ENCODE measurements around the gene NPRL2. TPM values are rescaled to one million over a fixed set of nuclear protein-coding genes. Genes with fewer than 3 reads are reported as not detected.

Gene NPRL2
- total RNA-seq, 1 donor from 2014 or later: 18.0 TPM

DNA sequence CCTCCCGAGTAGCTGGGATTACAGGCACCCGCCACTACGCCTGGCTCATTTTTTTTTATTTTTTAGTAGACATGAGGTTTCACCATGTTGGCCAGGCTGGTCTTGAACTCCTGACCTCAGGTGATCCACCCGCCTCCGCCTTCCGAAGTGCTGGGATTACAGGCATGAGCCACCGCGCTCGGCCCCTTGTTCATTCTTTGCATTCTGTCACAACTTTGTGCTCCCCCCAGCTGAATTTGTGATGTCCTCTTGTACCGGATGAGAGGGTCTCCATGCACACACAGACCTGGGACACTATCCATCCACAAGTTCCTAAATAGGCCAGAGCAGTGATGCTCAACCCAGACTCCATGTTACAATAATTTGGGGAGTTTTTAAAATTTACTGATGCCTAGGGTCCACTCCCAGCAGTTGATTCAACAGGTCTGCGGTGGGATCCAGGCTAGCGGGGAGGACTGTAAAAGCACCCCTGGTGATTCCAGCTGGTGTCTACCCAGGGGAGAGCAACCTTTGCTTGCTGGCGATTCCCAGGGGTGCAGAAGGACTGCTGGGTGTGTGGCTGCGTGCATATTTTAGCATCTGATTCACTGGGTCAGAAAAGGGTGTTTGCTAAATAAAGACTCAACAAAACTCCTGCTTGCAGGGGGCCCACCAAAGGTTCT lies 11.0 kb downstream of the NPRL2 start:
- Histone ChIP-seq H3K27me3 (ENCODE audit: control insufficient read depth, insufficient read depth, low read length) (peaks cover 11% of the 10 kb centered on the region), H3K4me3 (ENCODE audit: low read depth, low read length) (no peak overlapping the region), H3K36me3 (ENCODE audit: control insufficient read depth, insufficient read depth, low read length) (no peaks in the 10 kb centered on the region)
- TF ChIP-seq, protein P1, sequence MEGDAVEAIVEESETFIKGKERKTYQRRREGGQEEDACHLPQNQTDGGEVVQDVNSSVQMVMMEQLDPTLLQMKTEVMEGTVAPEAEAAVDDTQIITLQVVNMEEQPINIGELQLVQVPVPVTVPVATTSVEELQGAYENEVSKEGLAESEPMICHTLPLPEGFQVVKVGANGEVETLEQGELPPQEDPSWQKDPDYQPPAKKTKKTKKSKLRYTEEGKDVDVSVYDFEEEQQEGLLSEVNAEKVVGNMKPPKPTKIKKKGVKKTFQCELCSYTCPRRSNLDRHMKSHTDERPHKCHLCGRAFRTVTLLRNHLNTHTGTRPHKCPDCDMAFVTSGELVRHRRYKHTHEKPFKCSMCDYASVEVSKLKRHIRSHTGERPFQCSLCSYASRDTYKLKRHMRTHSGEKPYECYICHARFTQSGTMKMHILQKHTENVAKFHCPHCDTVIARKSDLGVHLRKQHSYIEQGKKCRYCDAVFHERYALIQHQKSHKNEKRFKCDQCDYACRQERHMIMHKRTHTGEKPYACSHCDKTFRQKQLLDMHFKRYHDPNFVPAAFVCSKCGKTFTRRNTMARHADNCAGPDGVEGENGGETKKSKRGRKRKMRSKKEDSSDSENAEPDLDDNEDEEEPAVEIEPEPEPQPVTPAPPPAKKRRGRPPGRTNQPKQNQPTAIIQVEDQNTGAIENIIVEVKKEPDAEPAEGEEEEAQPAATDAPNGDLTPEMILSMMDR (IDR thresholded peaks at IDR 0.05; ENCODE audit: insufficient read depth, low read length, poor library complexity, severe bottlenecking): no peak
- no peak for DNase-seq (ENCODE audit: low read depth)

DNA sequence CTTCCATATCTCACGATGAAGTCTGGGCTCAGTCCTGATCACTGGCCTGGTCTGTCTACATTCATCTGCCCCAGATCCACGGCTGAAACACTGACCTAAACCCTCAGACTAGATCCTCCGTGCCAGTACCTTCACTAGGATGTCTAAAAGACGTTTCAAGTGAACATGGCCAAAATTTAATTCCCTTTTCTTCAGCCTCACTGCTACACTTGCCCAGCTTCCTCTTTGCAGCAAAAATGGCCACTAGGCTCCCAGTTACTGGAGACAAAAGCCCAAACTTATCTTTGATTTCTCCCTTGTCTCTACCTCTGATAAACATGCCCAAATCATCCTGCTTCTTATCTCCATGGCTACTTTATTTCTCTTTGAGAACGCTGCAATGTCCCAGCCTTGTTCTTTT lies 11.6 kb downstream of the NPRL2 start:
- Histone ChIP-seq H3K27me3 (ENCODE audit: control insufficient read depth, insufficient read depth, low read length) (peaks cover 11% of the 10 kb centered on the region), H3K36me3 (ENCODE audit: control insufficient read depth, insufficient read depth, low read length) (no peaks in the 10 kb centered on the region), H3K4me3 (ENCODE audit: low read depth, low read length) (no peak overlapping the region)
- no peak for DNase-seq (ENCODE audit: low read depth)
- TF ChIP-seq, protein P1 (IDR thresholded peaks at IDR 0.05; ENCODE audit: insufficient read depth, low read length, poor library complexity, severe bottlenecking): no peak

DNA sequence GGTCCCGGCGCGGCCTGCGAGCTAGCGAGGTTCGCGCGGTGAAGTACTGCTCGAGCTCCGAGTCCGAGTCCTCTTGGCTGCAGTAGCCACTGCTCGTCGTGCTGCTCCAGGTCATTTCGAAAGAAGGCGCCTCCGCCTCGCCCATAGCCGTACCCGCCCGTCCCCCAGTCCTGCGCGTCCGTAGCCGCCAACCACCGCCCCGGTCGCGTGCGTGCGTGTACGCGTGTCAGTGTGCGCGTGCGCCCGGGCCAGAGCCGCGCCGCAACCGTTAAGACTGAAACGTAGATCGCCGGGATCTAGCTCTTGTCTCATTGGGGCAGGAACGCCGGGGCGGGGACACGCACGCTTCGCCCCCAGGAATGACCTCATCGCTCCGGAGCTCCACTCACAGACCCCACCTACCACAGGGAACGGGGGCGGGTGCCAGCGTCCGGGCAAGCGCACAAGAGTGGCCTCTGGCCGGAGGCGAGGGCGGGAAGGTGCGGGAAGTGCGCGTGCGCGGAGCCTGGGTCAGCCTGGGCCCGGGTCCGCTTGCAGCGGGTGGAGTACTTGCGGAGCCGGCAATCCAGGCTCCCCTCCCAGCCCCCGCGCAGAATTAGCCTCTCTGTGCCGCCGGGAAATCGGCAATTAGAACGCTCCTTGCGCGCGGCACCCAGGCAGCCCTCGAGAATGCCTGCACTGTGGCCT lies 13.3 kb downstream of the NPRL2 start:
- H3K4me3 ChIP-seq (ENCODE audit: low read depth, low read length): peak overlapping the region; percentile 74
- H3K27me3 ChIP-seq (ENCODE audit: control insufficient read depth, insufficient read depth, low read length): peaks cover 11% of the 10 kb centered on the region
- TF ChIP-seq, protein P1 (IDR thresholded peaks at IDR 0.05; ENCODE audit: insufficient read depth, low read length, poor library complexity, severe bottlenecking): no peak
- DNase-seq (ENCODE audit: low read depth): peak; percentile 95
- H3K36me3 ChIP-seq (ENCODE audit: control insufficient read depth, insufficient read depth, low read length): no peaks in the 10 kb centered on the region

DNA sequence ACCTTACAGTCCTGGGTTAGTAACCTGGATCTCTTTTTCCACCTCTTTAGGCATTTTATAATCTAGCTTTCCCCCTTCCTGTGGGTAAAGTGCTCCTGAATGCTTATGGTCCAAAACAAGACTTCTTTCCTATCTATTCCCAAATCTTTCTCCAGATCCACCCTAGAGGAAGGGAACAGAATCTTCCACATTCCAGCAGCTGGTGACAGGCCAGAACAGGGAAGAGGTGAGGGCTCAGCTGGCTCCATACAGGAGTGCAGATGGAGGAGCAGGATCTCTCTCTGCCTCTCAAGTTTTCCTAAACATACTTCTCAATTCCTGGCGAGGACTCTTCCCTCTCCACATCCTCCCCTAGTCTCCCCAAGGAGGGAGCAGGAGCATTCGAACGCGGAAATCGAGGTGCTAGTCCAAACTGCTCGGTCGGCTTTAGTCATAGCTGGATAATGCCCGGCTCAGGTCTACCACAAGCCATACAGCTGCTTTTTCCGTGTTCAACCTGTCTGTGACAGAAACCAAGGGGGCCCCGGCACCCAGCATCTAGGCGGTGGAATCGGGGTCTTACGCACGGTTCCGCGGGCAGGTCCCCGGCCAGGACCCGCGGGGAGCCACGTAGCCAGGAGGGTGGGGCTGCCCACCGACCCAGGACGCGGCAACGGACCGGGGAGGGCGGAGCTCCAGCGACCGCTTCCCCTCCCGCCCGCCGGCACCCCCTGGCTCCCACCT lies 14.0 kb downstream of the NPRL2 start:
- no peak for DNase-seq (ENCODE audit: low read depth)
- Histone ChIP-seq H3K4me3 (ENCODE audit: low read depth, low read length) (peak overlapping the region; percentile 74), H3K36me3 (ENCODE audit: control insufficient read depth, insufficient read depth, low read length) (no peaks in the 10 kb centered on the region)

DNA sequence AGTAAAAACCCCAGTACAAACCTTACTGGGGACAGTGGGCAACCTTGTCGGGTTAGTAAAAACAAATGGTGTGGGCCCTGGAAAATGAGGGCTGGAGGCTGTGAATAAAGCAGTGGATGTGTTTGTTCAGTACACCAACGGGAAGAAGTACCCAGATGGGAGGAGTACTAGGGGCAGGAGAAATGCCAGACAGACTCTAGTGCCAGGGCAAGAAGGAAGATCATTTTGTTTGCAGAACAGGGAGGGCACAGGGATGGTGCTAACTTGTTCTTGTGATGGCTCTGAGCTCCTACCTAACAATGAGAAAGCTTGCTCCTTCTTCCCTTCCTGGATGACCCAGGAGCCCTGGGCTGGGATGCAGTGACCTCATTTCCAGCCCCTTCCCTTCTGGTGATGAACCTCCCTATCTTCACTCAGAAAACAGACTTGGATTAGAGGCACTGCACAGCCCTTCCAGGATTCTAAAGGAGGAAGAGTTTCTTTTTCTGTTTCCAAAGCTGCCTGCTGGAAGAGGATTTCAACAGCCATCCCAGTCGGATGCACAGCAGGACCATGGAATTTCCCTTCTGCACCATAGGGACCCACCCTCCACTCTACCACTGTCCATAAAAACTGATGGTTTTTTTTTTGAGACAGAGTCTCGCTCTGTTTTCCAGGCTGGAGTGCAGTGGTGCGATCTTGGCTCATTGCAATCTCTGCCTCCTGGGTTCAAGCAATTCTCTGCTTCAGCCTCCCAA lies 16.1 kb downstream of the NPRL2 start:
- Histone ChIP-seq H3K36me3 (ENCODE audit: control insufficient read depth, insufficient read depth, low read length) (peaks cover 1% of the 10 kb centered on the region), H3K4me3 (ENCODE audit: low read depth, low read length) (no peak overlapping the region)
- TF ChIP-seq, protein P1 (IDR thresholded peaks at IDR 0.05; ENCODE audit: insufficient read depth, low read length, poor library complexity, severe bottlenecking): no peak

More for the DNA sequence above, 14.0 kb downstream of the NPRL2 start:
- peaks cover 11% of the 10 kb centered on the region for H3K27me3 ChIP-seq (ENCODE audit: control insufficient read depth, insufficient read depth, low read length)
- TF ChIP-seq, protein P1 (IDR thresholded peaks at IDR 0.05; ENCODE audit: insufficient read depth, low read length, poor library complexity, severe bottlenecking): no peak

More for the DNA sequence above, 16.1 kb downstream of the NPRL2 start:
- no peak for DNase-seq (ENCODE audit: low read depth)
- no peaks in the 10 kb centered on the region for H3K27me3 ChIP-seq (ENCODE audit: control insufficient read depth, insufficient read depth, low read length)
